ENCODE measurements around the gene SPATA17. TPM values are rescaled to one million over a fixed set of nuclear protein-coding genes. Genes with fewer than 3 reads are reported as not detected.

SPATA17 gene
- polyA plus RNA-seq, 1 donor (not counting 4 experiments of a cell fraction or from before 2014, with no cell fraction given), result 1.8 TPM

GRCh38 chr1:217781056-217781455 is 149.9 kb downstream of the SPATA17 start:
- TF ChIP-seq EZH2 (IDR thresholded peaks at IDR 0.05; ENCODE audit: low read length) (no peak), CTCF (optimal IDR thresholded peaks at IDR 0.05 in 1 of 3, IDR thresholded peaks at IDR 0.05 in 1 of 3, conservative IDR thresholded peaks at IDR 0.05 in 1 of 3; ENCODE audit: extremely low read depth in 1 of 3, insufficient read depth in 2 of 3, low read length in 3 of 3) (no peak)
- no peaks in the 10 kb centered on the region for H3K27me3 ChIP-seq (ENCODE audit: control insufficient read depth, extremely low read depth, insufficient read depth, low read length)
- dilution Hi-C loops (cut with MboI; ENCODE audit: extremely low pct_ligation_motif_present, low sequenced_read_pairs), result no loop called here
- no peak for FAIRE-seq
- no peaks in the 10 kb centered on the region for H3K9me1 ChIP-seq (ENCODE audit: control insufficient read depth, extremely low read depth, insufficient read depth, low read length)
- DNase-seq (ENCODE audit: low read depth, low spot score), result no peak
- no peaks in the 10 kb centered on the region for H3K9me3 ChIP-seq (ENCODE audit: control insufficient read depth, low read depth, low read length)
- no peaks in the 10 kb centered on the region for H3K36me3 ChIP-seq (ENCODE audit: control insufficient read depth in 2 of 2, extremely low read depth in 1 of 2, insufficient read depth in 2 of 2, low read length in 2 of 2)
- no peak overlapping the region for H3K27ac ChIP-seq (ENCODE audit: control insufficient read depth, insufficient read depth, low read length)
- no peaks in the 10 kb centered on the region for H3K4me1 ChIP-seq (ENCODE audit: control insufficient read depth, extremely low read depth, insufficient read depth, low read length)
- no peak overlapping the region for H3K4me2 ChIP-seq (ENCODE audit: control insufficient read depth, extremely low read depth, insufficient read depth, low read depth, low read length)
- no peaks in the 10 kb centered on the region for H4K20me1 ChIP-seq (ENCODE audit: control insufficient read depth, extremely low read depth, insufficient read depth, low read length)
- H3K4me3 ChIP-seq (ENCODE audit: control insufficient read depth in 2 of 3, extremely low read depth in 1 of 3, insufficient read depth in 2 of 3, low read depth in 1 of 3, low read length in 3 of 3), result no peak overlapping the region
- H2AFZ ChIP-seq (ENCODE audit: control insufficient read depth, low read length), result no peak overlapping the region
- H3K79me2 ChIP-seq (ENCODE audit: control insufficient read depth, insufficient read depth, low read length), result no peaks in the 10 kb centered on the region
- no peak overlapping the region for H3K9ac ChIP-seq (ENCODE audit: control insufficient read depth, extremely low read depth, insufficient read depth, low read length)

GRCh38 chr1:217791091-217791490 is 159.9 kb downstream of the SPATA17 start:
- Histone ChIP-seq H3K27ac (ENCODE audit: control insufficient read depth, insufficient read depth, low read length) (no peak overlapping the region), H3K9ac (ENCODE audit: control insufficient read depth, extremely low read depth, insufficient read depth, low read length) (no peak overlapping the region), H3K4me1 (ENCODE audit: control insufficient read depth, extremely low read depth, insufficient read depth, low read length) (no peaks in the 10 kb centered on the region), H3K4me2 (ENCODE audit: control insufficient read depth, extremely low read depth, insufficient read depth, low read depth, low read length) (no peak overlapping the region), H3K9me1 (ENCODE audit: control insufficient read depth, extremely low read depth, insufficient read depth, low read length) (no peaks in the 10 kb centered on the region), H4K20me1 (ENCODE audit: control insufficient read depth, extremely low read depth, insufficient read depth, low read length) (no peaks in the 10 kb centered on the region), H3K27me3 (ENCODE audit: control insufficient read depth, extremely low read depth, insufficient read depth, low read length) (no peaks in the 10 kb centered on the region), H3K9me3 (ENCODE audit: control insufficient read depth, low read depth, low read length) (no peaks in the 10 kb centered on the region), H3K36me3 (ENCODE audit: control insufficient read depth in 2 of 2, extremely low read depth in 1 of 2, insufficient read depth in 2 of 2, low read length in 2 of 2) (no peaks in the 10 kb centered on the region), H3K79me2 (ENCODE audit: control insufficient read depth, insufficient read depth, low read length) (no peaks in the 10 kb centered on the region), H2AFZ (ENCODE audit: control insufficient read depth, low read length) (no peak overlapping the region), H3K4me3 (ENCODE audit: control insufficient read depth in 2 of 3, extremely low read depth in 1 of 3, insufficient read depth in 2 of 3, low read depth in 1 of 3, low read length in 3 of 3) (no peak overlapping the region)
- DNase-seq (ENCODE audit: low read depth, low spot score), result no peak
- dilution Hi-C loops (cut with MboI; ENCODE audit: extremely low pct_ligation_motif_present, low sequenced_read_pairs), result no loop called here
- no peak for TF ChIP-seq CTCF (optimal IDR thresholded peaks at IDR 0.05 in 1 of 3, IDR thresholded peaks at IDR 0.05 in 1 of 3, conservative IDR thresholded peaks at IDR 0.05 in 1 of 3; ENCODE audit: extremely low read depth in 1 of 3, insufficient read depth in 2 of 3, low read length in 3 of 3)
- no peak for FAIRE-seq
